ENCODE data around the gene TMA7.

DNA sequence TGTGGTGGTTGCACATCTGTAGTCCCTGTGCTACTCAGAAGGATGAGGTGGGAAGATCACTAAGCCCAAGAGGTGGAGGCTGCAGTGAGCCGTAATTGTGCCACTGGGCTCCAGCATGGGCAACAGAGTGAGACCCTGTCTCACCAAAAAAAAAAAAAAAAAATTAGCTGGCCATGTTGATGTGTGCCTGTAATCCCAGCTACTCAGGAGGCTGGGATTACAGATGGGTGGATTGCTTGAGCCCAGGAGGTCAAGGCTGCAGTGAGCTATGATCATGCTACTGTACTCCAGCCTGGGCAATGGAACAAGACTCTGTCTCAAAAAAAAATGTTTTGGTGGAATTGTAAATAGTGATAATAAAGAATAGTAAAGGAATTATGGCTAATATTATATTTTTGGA, 16.4 kb downstream of the TMA7 start:
- TF ChIP-seq, protein P1, sequence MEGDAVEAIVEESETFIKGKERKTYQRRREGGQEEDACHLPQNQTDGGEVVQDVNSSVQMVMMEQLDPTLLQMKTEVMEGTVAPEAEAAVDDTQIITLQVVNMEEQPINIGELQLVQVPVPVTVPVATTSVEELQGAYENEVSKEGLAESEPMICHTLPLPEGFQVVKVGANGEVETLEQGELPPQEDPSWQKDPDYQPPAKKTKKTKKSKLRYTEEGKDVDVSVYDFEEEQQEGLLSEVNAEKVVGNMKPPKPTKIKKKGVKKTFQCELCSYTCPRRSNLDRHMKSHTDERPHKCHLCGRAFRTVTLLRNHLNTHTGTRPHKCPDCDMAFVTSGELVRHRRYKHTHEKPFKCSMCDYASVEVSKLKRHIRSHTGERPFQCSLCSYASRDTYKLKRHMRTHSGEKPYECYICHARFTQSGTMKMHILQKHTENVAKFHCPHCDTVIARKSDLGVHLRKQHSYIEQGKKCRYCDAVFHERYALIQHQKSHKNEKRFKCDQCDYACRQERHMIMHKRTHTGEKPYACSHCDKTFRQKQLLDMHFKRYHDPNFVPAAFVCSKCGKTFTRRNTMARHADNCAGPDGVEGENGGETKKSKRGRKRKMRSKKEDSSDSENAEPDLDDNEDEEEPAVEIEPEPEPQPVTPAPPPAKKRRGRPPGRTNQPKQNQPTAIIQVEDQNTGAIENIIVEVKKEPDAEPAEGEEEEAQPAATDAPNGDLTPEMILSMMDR (IDR thresholded peaks at IDR 0.05; ENCODE audit: insufficient read depth, low read length) = no peak
- TF ChIP-seq GABPA (IDR thresholded peaks at IDR 0.05; ENCODE audit: low read depth) (no peak), SPI1 (IDR thresholded peaks at IDR 0.05; ENCODE audit: borderline replicate concordance, low read depth) (no peak), POLR2AphosphoS5 (IDR thresholded peaks at IDR 0.05; ENCODE audit: low read depth) (no peak)
- TF ChIP-seq, protein P2, sequence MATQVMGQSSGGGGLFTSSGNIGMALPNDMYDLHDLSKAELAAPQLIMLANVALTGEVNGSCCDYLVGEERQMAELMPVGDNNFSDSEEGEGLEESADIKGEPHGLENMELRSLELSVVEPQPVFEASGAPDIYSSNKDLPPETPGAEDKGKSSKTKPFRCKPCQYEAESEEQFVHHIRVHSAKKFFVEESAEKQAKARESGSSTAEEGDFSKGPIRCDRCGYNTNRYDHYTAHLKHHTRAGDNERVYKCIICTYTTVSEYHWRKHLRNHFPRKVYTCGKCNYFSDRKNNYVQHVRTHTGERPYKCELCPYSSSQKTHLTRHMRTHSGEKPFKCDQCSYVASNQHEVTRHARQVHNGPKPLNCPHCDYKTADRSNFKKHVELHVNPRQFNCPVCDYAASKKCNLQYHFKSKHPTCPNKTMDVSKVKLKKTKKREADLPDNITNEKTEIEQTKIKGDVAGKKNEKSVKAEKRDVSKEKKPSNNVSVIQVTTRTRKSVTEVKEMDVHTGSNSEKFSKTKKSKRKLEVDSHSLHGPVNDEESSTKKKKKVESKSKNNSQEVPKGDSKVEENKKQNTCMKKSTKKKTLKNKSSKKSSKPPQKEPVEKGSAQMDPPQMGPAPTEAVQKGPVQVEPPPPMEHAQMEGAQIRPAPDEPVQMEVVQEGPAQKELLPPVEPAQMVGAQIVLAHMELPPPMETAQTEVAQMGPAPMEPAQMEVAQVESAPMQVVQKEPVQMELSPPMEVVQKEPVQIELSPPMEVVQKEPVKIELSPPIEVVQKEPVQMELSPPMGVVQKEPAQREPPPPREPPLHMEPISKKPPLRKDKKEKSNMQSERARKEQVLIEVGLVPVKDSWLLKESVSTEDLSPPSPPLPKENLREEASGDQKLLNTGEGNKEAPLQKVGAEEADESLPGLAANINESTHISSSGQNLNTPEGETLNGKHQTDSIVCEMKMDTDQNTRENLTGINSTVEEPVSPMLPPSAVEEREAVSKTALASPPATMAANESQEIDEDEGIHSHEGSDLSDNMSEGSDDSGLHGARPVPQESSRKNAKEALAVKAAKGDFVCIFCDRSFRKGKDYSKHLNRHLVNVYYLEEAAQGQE (IDR thresholded peaks at IDR 0.05; ENCODE audit: insufficient replicate concordance, low read depth) = no peak

All from HL-60 (cell line).